NCI-H1694 treated with DMSO at 0.1 percent for 48 hours (cell line): ENCODE measurements around the gene CFAP92.

Experiments used
- DNase-seq: peaks from one replicate; lab custom pipeline; 2025; lab: John Stamatoyannopoulos, UW

Gene CFAP92, protein sequence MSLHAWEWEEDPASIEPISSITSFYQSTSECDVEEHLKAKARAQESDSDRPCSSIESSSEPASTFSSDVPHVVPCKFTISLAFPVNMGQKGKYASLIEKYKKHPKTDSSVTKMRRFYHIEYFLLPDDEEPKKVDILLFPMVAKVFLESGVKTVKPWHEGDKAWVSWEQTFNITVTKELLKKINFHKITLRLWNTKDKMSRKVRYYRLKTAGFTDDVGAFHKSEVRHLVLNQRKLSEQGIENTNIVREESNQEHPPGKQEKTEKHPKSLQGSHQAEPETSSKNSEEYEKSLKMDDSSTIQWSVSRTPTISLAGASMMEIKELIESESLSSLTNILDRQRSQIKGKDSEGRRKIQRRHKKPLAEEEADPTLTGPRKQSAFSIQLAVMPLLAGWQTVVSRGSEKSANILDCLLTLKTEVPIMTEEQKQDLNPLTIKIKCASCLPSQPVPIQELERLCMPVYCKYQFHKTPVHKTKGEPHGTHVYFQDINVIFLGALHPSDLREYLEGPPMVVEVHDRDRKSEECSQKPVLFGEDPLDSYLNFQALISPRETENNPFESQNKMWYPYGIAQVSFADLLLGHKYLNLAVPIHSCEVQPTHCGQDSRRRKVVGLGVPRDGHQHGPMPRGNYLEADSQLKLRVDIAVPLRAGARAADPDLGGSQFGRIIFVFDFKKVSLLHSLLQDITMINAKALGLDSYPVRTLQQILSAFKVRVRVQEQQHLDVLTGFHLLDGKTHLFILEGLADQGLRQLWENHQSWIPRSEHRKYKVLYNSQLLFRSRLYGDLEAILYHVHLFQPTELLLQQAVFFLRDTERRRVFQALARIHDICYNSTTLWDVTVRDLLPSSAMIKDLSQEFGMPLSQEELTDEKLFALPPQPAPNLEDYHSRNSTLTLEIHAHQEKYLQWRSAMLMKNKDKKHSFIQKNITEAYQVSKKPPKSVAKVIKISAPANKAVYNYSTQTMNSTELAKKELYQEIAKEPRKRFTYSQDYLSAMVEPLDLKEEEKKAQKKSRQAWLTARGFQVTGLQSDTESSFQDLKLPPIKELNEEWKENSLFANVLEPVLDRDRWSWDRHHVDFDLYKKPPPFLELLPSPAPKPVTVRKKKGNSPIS

DNA sequence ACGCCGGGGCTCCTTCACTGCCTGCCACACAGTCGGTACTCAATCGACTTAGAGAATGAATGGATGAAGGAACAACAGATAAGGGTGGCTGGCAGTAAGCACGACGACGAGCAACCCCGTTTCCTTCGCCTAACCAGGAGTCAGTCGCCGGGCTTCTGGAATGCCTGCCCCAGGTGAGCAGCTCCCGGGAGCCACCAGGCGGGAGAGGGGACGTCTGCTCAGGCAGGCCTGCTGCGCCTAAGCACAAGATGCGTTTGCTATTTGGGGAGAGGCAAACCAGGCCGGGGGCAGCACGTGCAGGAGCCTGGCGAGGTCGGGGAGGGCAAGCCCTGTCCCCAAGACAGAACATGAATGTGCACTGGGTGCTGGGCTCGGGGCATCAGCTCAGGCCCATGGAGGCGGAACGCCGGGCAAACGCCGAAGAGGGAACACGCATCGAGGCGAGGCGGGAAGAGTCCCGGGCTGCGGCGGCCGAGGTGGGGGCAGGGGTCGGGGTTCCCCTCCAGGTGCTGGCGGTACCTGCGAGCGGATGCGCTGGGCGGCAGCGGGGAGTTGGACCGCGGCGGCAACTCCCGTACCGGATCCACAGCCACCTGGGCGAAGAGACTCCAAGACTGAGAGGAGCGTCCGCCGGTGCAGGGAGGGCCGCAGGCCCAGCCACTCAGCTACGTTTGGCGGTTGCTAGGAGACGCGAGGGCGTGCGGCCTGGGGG is at the start of gene CFAP92:
Gene CFAP92 (minus strand): TSS at position 616 of the 712 bp plus-strand sequence. CDS start 772 bp downstream, outside the sequence.
- peak; percentile 45 for DNase-seq

- no peak for DNase-seq
These were observed 46.9 kb upstream of the CFAP92 start for GRCh38 chr3:129040579-129041300.

- DNase-seq, result no peak
These were observed 46.1 kb upstream of the CFAP92 start for GRCh38 chr3:129040039-129040336.

GRCh38 chr3:129039271-129040038 is 45.6 kb upstream of the CFAP92 start:
- DNase-seq, result peak; percentile 74

DNA sequence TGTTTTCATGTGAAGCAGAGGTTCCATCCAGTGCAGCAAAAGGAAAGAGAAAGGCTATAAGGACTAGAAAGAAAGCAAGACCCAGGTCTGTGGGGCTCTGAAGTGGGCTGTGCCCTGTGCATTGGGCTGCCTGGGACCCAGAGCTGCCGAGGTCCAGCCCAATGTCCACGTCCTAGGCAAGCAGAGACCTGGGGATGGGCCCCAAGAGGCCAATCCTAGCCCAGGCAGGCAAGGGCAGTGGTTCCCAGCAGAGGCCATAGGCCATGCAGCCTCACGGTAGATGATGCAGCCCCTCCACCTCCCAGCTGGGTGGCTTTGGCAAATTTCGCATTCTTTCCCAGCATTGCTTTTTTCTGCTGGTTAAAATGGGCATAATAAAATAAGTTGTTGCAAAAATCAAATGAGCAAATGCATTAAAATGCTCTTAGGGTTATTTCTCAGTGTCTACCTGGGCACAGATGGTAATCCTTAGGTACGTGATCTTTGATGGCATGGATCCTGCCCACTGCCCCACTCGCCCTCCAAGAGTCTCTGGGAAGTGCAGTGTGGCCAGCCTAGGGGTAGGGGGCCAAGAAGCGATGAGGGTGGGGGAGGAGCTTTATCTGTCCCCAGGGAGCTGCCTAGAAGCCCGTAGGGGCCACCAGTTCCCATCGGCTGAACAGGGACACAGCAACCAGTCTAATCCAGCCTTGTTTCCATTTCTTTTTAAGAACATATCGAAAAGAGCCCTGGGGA is 44.4 kb upstream of the CFAP92 start:
- DNase-seq, result no peak

- DNase-seq, result no peak
These were observed 43.2 kb upstream of the CFAP92 start for GRCh38 chr3:129037093-129037419.

- no peak for DNase-seq
These were observed 42.6 kb upstream of the CFAP92 start for GRCh38 chr3:129036222-129037092.

GRCh38 chr3:129035360-129036221 is 41.7 kb upstream of the CFAP92 start:
- no peak for DNase-seq

- DNase-seq, result no peak
These were observed 40.8 kb upstream of the CFAP92 start for GRCh38 chr3:129034642-129035041.

- no peak for DNase-seq
These were observed 39.9 kb upstream of the CFAP92 start for GRCh38 chr3:129033633-129034321.

- no peak for DNase-seq
These were observed 39.3 kb upstream of the CFAP92 start for GRCh38 chr3:129033151-129033550.

DNA sequence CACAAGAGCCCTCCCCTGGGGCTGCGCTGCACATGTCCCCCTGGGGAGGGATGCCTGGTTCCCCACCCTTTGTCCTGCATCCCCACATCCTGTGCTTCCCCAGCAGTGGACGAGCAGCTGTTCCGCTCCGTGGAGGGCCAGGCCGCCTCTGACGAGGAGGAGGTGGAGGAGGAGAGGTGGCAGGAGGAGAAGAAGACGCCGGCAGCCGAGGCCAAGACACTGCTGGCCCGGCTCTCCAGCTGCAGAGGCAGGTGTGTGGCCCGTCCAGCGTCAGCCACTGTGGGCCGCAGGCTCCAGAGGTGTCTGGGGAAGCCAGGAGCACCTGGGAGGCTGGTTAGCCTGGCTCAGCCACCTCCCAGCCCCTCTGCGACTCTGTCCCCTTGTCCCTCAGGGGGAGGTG is 38.8 kb upstream of the CFAP92 start:
- DNase-seq, result no peak

DNA sequence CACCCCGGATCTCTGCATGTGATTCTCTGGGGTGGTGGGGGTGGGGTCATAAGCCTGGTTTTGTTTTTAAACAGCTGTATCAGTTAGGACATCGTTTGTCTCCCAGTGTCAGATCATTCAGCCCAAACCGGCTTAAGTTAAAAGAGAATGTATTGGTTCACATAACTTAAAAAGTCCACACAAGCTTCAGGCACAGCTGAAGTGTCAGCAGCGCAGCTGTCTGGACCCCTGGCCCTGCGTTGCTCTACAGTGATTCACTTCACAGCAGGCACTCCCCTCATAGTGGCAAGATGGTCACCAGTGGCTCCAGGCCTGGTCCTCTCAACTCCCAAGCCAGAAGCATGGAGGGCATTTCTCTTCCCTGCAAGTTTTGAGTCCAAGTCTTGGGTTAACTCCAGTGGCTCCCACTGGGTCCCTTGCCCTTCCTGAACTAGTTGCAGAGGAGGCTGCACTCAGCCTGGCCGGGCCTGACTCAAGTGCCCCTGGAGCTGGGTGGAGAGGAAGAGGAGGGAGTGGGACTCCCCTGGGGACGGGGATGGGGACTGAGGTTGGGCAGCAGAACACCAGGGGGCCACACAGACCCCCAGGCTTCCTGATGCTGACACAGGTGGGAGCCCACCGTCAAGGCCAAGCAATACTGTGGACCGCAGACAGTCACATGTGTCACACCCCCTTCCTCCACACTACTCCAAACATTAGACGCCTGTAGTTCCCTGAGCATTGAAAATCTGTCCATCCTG is 37.8 kb upstream of the CFAP92 start:
- DNase-seq, result no peak

DNA sequence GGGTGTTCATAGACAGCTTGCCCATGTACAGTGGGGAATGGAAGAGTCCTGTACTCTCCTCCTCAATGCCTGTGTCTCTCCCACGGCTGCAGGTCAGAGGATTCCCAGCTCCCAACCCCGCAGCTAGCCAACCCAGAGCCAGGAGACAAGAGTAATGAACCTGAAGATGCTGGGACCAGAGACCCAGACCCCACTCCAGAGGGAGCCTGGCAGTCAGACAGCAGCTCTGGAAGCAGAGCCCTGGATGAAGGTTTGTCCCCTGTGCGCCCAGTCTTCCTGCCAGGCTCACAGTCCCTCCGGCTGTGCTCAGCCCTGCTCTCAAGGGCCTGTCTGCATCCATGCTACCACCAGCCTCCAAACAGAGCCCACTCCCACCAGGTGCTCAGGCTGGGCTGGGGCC is 36.7 kb upstream of the CFAP92 start:
- no peak for DNase-seq

- no peak for DNase-seq
These were observed 35.0 kb upstream of the CFAP92 start for GRCh38 chr3:129028866-129029265.

DNA sequence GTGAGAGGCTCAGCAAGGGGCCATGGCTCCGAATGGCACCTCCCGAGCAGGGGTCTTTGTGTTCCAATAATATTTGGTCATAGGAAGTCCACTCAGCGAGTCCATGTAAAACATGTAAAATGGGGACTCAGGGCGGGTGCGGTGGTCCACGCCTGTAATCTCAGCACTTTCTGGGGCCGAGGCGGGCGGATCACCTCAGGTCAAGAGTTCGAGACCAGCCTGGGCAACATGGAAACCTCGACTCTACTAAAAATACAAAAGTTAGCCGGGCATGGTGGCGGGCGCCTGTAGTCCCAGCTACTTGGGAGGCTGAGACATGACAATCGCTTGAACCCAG is 33.6 kb upstream of the CFAP92 start:
- no peak for DNase-seq
